ENCODE measurements around the gene ZC2HC1C.
"Not testable (repeated sequence)": the region's sequence is repeated elsewhere in the genome, so short reads cannot be mapped to it uniquely, and the experiment has no call there.

The ZC2HC1C gene

GRCh38 chr14:75096959-75097358 is 27.5 kb downstream of the ZC2HC1C start:
- DNase-seq = no peak

- DNase-seq = no peak
Measured at GRCh38 chr14:75098212-75098611, 28.8 kb downstream of the ZC2HC1C start.

GRCh38 chr14:75098682-75099081 is 29.2 kb downstream of the ZC2HC1C start:
- no peak for DNase-seq

GRCh38 chr14:75101491-75101890 is 32.0 kb downstream of the ZC2HC1C start:
- DNase-seq = no peak

- DNase-seq = no peak
Measured at GRCh38 chr14:75107186-75107585, 37.7 kb downstream of the ZC2HC1C start.

- DNase-seq = no peak
Measured at GRCh38 chr14:75109877-75110276, 40.4 kb downstream of the ZC2HC1C start.

- no peak for DNase-seq
Measured at GRCh38 chr14:75113932-75114539, 44.6 kb downstream of the ZC2HC1C start.

GRCh38 chr14:75119056-75119455 is 49.6 kb downstream of the ZC2HC1C start:
- DNase-seq = no peak

- no peak for DNase-seq
Measured at GRCh38 chr14:75120541-75121291, 51.3 kb downstream of the ZC2HC1C start.

GRCh38 chr14:75121552-75121951 is 52.1 kb downstream of the ZC2HC1C start:
- no peak for DNase-seq

GRCh38 chr14:75123991-75124390 is 54.5 kb downstream of the ZC2HC1C start:
- no peak for DNase-seq

- DNase-seq = no peak
Measured at GRCh38 chr14:75125617-75126016, 56.2 kb downstream of the ZC2HC1C start.

GRCh38 chr14:75126121-75126544 is 56.7 kb downstream of the ZC2HC1C start:
- no peak for DNase-seq

- peak; percentile 33 to 90 (median 84) for DNase-seq
Measured at GRCh38 chr14:75126679-75127473, 57.4 kb downstream of the ZC2HC1C start, which contains the start of gene NEK9. Gene NEK9 (minus strand): TSS chr14:75127048. CDS start chr14:75126921, 127 bp downstream.

- not testable (repeated sequence) for DNase-seq
Measured at GRCh38 chr14:75127474-75127820, 58.0 kb downstream of the ZC2HC1C start.

GRCh38 chr14:75127903-75128595 is 58.6 kb downstream of the ZC2HC1C start:
- no peak for DNase-seq

- DNase-seq = no peak
Measured at GRCh38 chr14:75128596-75128990, 59.2 kb downstream of the ZC2HC1C start.
